T47D (cell line): Measurements from ENCODE around the gene CDH2.

Source experiments
- DNase-seq, 2 experiments: peaks; one replicate each; pipeline versions ENCODE4 v3.0.0 to v3.0.0-alpha.2; 2011 to 2012; ENCODE audit warnings: low read depth in 1 of 2, low spot score in 1 of 2
- JUND ChIP-seq: IDR thresholded peaks from 2 replicates; pipeline ENCODE4 v1.6.1; 2012; ENCODE audit warnings: low read depth
- in situ Hi-C: cut with HindIII; loops from 2 replicates; pipeline ENCODE4 v1.10.0; 2016; ENCODE audit warnings: low sequenced_read_pairs, low pct_unique_long_range_greater_than_20kb

CDH2 gene

DNA sequence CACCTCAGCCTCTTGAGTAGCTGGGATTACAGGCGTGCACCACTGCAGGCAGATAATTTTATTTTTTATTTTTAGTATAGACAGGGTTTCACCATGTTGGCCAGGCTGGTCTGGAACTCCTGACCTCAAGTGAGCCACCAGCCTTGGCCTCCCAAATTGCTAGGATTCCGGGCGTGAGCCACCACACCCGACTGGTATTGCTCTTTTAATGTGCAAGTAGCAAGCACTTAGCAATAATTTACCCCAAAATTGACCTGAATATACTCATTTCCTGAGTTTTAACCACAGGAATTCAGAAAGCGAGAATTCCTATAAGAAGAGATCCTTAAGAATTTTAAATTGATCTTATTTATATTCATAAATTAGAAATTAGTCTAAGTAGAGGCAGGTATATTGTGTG lies 169.1 kb downstream of the CDH2 start:
- in situ Hi-C loops = no loop called here
- no peak for TF ChIP-seq JUND
- no peak for DNase-seq

DNA sequence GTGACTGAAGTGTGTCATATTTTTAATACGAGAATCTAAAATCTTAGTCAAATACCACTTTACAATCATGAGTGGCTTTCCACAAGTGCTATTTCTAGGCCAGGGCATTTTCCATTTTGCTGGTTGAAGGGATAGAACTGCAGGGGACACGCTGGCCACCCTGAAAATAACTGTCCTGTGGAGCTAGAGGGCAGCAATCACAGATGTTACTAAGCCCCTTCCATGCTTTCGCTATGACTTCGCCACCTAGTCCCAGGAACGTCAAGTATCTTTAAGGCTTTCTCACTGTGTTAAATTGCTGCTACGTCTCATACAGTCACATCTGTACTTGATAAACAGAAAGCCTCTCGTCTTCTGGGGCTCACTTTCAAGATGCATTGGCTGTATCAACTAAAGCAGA lies 171.8 kb downstream of the CDH2 start:
- TF ChIP-seq JUND = no peak
- DNase-seq = no peak
- in situ Hi-C loops = no loop called here

DNA sequence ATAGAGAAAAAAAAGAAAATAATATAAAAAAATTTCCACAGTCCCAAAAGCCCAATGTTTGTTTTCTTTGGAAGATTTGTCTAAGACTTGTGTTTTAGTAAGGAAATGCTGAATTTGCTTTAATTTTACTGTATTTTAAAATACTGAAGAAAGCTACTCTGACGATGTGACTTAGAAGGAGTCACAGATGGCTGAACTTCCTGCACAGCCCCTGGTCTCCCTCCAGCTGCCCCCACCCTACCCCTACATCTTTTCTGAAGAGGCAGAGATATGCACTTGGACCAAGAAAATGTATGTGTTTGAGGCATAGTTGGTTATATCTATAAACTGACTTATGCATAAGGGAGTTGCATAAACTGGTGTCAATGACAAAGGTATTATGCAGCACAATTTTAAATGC lies 172.3 kb downstream of the CDH2 start:
- no peak for DNase-seq
- in situ Hi-C loops = no loop called here
- no peak for TF ChIP-seq JUND

DNA sequence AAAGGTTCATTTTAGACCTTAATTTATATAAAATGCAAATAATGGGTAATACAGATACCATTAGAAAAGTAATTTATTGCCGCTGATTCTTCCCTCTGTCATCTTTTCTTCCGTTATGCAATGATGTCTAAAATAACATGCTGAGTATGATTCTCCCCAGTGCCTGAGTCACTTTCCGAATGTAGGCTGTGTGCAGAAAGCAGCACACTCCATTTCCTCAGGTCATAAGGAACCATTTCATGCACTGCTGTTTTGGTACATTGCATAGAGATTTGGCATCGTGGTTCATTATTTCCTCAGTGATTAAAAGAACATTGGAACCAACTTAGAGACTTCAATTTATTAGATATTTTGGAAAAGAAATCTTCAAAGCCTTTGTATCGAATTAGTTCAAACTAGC lies 173.5 kb downstream of the CDH2 start:
- DNase-seq = no peak
- in situ Hi-C loops = no loop called here
- TF ChIP-seq JUND = no peak

DNA sequence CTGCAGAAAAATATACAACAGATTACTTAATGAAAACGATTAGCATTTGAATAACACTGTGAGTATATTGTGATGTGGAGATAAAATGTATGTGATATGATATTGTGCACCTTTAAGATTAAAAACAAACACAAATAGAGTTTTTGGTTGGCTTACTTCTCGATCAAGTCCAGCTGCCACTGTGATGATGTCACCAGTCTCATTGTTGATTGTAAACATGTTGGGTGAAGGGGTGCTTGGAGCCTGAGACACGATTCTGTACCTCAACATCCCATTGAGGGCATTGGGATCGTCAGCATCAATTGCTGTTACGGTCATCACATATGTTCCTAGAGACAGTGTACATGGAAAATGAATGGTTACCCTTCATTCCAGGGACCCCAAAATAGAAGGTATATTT lies 174.1 kb downstream of the CDH2 start:
- TF ChIP-seq JUND = no peak
- in situ Hi-C loops = no loop called here
- DNase-seq = no peak

DNA sequence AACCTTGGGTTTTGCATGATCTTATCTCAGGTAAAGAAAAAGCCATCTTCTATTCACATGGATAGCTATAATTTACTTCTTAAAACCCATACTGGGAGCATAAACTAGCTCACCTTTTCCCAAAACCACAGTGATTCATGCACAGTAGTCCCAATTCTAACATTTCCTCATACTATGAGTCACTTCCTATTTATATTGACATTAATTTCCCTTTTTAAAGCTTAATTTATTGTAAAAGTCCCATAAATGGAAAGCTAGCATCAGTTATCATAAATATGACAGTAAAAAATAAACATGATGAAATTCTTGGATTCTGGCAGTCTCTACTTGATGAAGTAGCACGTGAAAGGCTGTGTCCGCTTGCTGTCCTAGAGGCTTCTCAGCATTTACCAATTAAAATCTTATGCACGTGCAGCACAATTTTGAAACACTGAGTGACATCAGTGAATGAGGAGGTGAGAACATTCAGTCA lies 180.1 kb downstream of the CDH2 start:
- in situ Hi-C loops = no loop called here
- no peak for DNase-seq
- no peak for TF ChIP-seq JUND

DNA sequence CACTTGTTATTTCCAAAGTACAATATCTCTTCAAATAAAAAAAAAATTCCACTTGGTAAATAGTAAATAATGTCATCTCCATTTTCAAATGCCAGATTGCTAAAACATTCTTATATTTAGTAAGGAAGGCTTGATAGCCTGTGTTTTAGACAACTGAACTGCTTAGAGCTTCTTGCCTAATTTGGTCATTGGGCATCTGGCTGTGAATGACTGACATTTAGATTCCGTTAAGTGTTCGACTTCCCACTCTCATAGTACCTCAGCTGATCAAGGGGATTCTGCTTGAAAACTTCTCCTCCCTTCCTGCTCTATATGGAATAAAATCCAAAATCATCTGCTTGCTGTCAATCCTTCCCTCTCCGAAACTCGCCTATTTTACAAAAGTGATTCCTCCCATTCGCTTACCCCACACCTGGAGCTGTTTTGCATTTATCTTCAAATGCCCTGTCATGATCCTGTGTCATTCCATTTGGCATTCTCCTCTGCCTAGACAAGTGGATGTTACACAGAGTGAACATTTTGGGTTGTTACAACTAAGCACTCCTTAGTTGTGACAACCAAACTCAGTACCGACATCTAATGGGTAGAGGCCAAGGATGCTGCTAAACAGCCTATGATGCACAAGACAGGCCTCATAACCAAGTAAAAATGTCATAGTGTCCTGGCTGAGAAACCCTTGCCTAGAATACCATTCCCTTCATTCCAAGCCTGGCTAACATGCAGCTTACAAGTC lies 181.0 kb downstream of the CDH2 start:
- in situ Hi-C loops = no loop called here
- DNase-seq = no peak
- no peak for TF ChIP-seq JUND

DNA sequence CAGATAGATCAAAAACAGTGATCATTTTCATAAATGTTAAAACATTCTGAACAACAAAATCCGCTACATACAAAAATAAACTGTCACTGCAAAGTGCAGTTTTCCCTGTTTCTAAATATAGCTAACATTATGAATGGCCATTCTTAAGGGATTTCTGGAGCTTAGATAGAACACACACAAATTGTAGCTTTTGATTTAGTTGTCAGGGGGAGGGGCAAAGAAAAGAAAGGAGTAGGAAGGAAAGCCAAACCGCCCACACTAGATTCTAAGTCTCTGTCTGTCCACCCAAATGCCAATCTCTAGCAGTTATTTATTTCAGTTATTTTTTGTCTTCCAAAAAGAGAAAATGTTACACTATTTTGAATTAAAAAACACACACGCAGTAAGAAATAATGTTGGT lies 182.4 kb downstream of the CDH2 start:
- in situ Hi-C loops = no loop called here
- no peak for DNase-seq
- TF ChIP-seq JUND = no peak

DNA sequence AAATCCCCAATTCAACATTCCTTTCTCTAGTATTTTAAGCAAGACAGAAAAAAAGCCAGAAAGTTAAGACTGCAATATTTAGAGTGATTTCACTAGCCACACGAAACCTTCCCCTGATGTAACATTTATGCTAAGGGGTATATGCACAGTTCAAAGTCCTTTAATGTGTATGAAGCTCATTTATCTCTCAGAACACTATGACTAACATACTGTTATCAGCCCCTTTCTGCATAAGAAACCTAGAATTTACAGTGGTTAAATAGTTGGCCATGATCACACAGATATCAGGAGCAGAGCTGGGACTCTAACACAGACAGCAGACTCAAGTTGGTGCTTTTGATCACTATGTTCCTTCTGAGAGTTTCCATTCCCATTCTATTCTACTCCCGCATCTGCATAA lies 185.5 kb downstream of the CDH2 start:
- no peak for DNase-seq
- in situ Hi-C loops = no loop called here
- no peak for TF ChIP-seq JUND

DNA sequence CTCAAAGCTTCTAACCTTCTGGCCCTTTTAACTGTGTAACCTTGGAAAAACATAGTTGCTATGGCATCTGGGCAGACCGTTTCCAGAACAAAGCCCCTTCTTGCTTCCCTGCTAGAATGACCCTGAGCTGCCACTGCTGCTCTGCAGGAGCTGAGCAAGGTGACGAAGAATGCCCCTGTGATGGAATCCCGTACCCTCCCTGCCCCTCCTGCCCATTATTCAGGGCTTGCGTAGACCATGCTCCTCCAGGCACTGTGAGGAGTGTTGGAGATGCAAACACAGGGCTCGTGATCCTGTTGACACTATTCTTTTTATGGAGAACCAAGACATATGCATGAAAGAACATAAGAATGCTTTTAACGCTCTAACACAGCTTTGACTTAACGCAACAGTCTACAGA lies 191.1 kb downstream of the CDH2 start:
- DNase-seq = no peak
- in situ Hi-C loops = no loop called here
- TF ChIP-seq JUND = no peak

DNA sequence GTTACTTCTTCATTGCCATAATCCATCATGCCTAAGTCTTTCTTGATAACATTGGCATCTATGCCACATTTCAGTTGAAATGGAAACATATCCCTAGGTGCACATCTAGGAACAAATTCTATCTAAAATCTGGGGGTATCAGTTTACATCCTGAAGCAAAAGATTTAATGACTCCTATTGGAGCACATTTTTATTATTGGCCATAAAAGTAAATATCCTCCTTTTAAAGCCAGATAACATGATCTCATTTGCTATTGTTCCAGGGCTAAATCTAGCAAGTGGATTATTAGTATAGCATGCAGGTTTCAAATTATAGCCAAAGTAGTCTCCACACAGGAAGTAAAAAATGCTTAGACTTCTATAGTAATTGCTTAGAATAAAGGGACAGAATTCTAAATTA lies 193.2 kb downstream of the CDH2 start:
- in situ Hi-C loops = no loop called here
- TF ChIP-seq JUND = no peak
- no peak for DNase-seq

DNA sequence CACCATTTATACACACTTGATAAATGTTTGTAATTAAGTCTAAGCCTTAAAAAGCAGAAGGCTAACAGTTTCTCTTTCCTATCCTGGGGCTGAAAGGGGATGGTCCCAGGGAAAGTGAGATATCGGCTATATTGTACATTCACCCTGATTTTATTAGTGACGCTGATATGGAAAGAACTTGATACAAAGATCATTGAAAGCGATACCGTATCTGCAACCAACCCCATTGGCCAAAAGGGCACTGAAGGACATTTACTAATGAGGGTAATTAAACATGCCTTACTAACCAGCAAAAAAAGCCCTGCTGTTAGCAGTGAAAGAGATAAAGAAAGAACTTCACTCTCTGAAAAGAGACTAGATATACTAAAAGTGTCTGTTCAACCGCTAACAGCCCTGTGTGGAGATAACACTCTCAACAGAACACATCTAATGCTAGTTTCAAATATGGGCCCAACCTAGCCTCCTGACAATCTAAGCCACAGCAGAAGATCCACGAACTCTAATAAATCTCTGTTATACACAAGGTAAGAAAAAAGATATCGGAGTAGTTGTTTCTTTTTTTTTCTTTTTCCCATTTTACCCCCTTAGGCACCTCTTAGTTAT lies 200.0 kb downstream of the CDH2 start:
- TF ChIP-seq JUND = no peak
- in situ Hi-C loops = no loop called here
- no peak for DNase-seq

DNA sequence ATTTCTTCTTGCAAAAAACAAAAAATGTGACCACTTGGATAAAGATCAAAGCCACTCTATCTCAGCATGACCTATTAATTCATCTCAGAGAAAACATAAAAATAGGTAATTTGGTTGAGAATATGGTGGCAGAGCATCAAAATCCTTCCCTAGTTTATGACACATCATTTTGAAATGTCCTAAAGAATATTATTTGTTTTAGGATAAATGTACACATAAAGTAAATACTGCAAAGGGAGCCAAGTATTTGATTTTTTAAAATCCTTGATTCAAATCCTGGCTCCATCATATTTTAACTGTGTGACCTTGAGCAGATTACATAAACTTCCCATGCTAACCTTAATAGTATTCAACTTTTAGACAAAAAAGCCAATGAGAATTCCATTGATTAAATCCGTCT lies 206.6 kb downstream of the CDH2 start:
- in situ Hi-C loops = no loop called here
- TF ChIP-seq JUND = no peak
- DNase-seq = no peak

DNA sequence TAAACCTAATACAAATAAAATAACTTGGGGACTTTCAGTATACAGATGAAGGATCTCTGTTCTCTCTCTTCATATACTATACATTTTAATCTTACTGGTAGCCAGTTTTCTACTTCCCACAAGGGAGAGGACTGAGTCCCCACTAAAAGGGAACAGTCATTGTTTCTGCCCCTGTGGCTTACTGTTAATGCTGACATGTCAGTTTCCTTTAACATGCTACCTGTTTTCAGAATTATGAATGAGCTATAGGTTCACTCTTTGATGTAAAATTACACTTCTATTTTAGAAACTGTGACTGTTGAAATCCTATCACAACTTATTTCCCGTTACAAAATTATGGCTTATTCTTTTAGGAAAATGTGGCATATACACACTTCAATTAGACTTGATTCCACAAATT lies 207.7 kb downstream of the CDH2 start:
- DNase-seq = no peak

More for the DNA sequence above, 207.7 kb downstream of the CDH2 start:
- in situ Hi-C loops = no loop called here
- no peak for TF ChIP-seq JUND
